GM23338 (cell line): ENCODE measurements around the gene CHST15. TPM values are rescaled to one million over a fixed set of nuclear protein-coding genes. Genes with fewer than 3 reads are reported as not detected.

Experiments
- ATAC-seq: fragments of 200-7000 bp; cut with Tn5 transposase; 3 replicates; pipeline ENCODE4 v1.9.1; 2020
- DNase-seq: peaks from one replicate; pipeline ENCODE4 v3.0.0-alpha.2; 2015; ENCODE audit warnings: low spot score
- H2AFZ ChIP-seq: fragments of 200-600 bp; sonication (generic); 2 replicates; pipeline ENCODE4 v1.8.0; 2016; ENCODE audit warnings: antibody characterized with exemption, mild to moderate bottlenecking, moderate library complexity
- H3F3A ChIP-seq: fragments of 200-600 bp; sonication (generic); replicated peaks from 2 replicates; pipeline ENCODE4 v1.8.0; 2017; ENCODE audit warnings: antibody characterized with exemption, mixed run types, low read depth
- H3K27ac ChIP-seq: fragments of 200-600 bp; sonication (generic); 2 replicates; pipeline ENCODE4 v1.6.1; 2016; ENCODE audit warnings: low read depth
- H3K27me3 ChIP-seq: fragments of 200-600 bp; sonication (generic); 2 replicates; pipeline ENCODE4 v1.8.0; 2016; ENCODE audit warnings: mild to moderate bottlenecking, mixed run types, moderate library complexity; ENCODE audit not compliant: insufficient read depth
- H3K36me3 ChIP-seq: fragments of 200-600 bp; sonication (generic); 2 replicates; pipeline ENCODE4 v1.8.0; 2016; ENCODE audit warnings: mild to moderate bottlenecking; ENCODE audit not compliant: insufficient read depth
- H3K4me1 ChIP-seq: fragments of 200-600 bp; sonication (generic); 2 replicates; pipeline ENCODE4 v1.8.0; 2016; ENCODE audit warnings: mild to moderate bottlenecking, moderate library complexity; ENCODE audit not compliant: insufficient read depth
- H3K4me2 ChIP-seq: fragments of 200-600 bp; sonication (generic); 2 replicates; pipeline ENCODE4 v1.7.1; 2017; ENCODE audit warnings: mixed run types
- H3K4me3 ChIP-seq: fragments of 200-600 bp; sonication (generic); 2 replicates; pipeline ENCODE4 v1.6.1; 2016; ENCODE audit warnings: mixed run types
- H3K79me2 ChIP-seq: fragments of 200-600 bp; sonication (generic); replicated peaks from 2 replicates; pipeline ENCODE4 v1.8.0; 2017; ENCODE audit warnings: mild to moderate bottlenecking; ENCODE audit not compliant: insufficient read depth
- H3K9me2 ChIP-seq: fragments of 200-600 bp; sonication (generic); 2 replicates; pipeline ENCODE4 v1.8.0; 2017; ENCODE audit not compliant: insufficient read depth
- H4K20me1 ChIP-seq: fragments of 200-600 bp; sonication (generic); replicated peaks from 2 replicates; pipeline ENCODE4 v1.8.0; 2017; ENCODE audit warnings: mild to moderate bottlenecking; ENCODE audit not compliant: insufficient read depth
- H3K27ac Mint-ChIP-seq: 2 replicates; pipeline ENCODE4 v1.8.0; 2020; ENCODE audit warnings: inconsistent platforms, mild to moderate bottlenecking, moderate library complexity, mixed read lengths
- H3K27me3 Mint-ChIP-seq: 3 replicates; pipeline ENCODE4 v1.8.0; 2022; ENCODE audit warnings: low read depth, mild to moderate bottlenecking, moderate library complexity, mixed read lengths, inconsistent platforms; ENCODE audit not compliant: insufficient read depth, poor library complexity
- H3K36me3 Mint-ChIP-seq: 3 replicates; pipeline ENCODE4 v1.8.0; 2021; ENCODE audit warnings: low read depth, mild to moderate bottlenecking, inconsistent platforms, moderate library complexity, mixed read lengths
- H3K4me1 Mint-ChIP-seq: 3 replicates; pipeline ENCODE4 v1.8.0; 2020; ENCODE audit warnings: mild to moderate bottlenecking, inconsistent platforms, mixed read lengths
- H3K4me3 Mint-ChIP-seq: 3 replicates; pipeline ENCODE4 v1.8.0; 2021; ENCODE audit warnings: moderate library complexity, mild to moderate bottlenecking, inconsistent platforms, mixed read lengths
- H3K9me3 Mint-ChIP-seq: 3 replicates; pipeline ENCODE4 v1.8.0; 2020; ENCODE audit warnings: moderate library complexity, mild to moderate bottlenecking, inconsistent platforms, mixed read lengths
- CREB1 ChIP-seq: fragments of 250-450 bp; sonication (Bioruptor Pico); IDR thresholded peaks from 2 replicates; pipeline ENCODE4 v1.5.0; 2020; ENCODE audit warnings: low read depth, mild to moderate bottlenecking, moderate library complexity
- CTCF ChIP-seq, 2 experiments: fragments of 200-600 bp in 1 of 2; sonication (generic) in 1 of 2; conservative IDR thresholded peaks; 2 replicates each; pipeline versions ENCODE4 v1.5.1 to v1.6.1; 2016 to 2017; ENCODE audit warnings: antibody characterized with exemption in 2 of 2, low read depth in 2 of 2, mild to moderate bottlenecking in 2 of 2, moderate library complexity in 1 of 2
- ETS1 ChIP-seq: IDR thresholded peaks from 2 replicates; pipeline ENCODE4 v1.6.1; 2016; ENCODE audit warnings: antibody characterized with exemption
- EZH2 ChIP-seq: fragments of 200-600 bp; sonication (generic); IDR thresholded peaks from one replicate; pipeline ENCODE4 v1.8.0; 2017; ENCODE audit warnings: antibody characterized with exemption, mild to moderate bottlenecking, low read depth; ENCODE audit not compliant: unreplicated experiment
- EZH2phosphoT487 ChIP-seq: fragments of 200-600 bp; sonication (generic); IDR thresholded peaks from one replicate; pipeline ENCODE4 v1.8.1; 2018; ENCODE audit warnings: antibody characterized with exemption; ENCODE audit not compliant: unreplicated experiment
- JUNB ChIP-seq: IDR thresholded peaks from one replicate; pipeline ENCODE4 v1.6.1; 2016; ENCODE audit warnings: antibody characterized with exemption; ENCODE audit not compliant: unreplicated experiment
- NANOG ChIP-seq: IDR thresholded peaks from 2 replicates; pipeline ENCODE4 v1.6.1; 2016; ENCODE audit warnings: antibody characterized with exemption, borderline replicate concordance
- POLR2AphosphoS5 ChIP-seq: IDR thresholded peaks from 2 replicates; pipeline ENCODE4 v1.6.1; 2016; ENCODE audit warnings: antibody characterized with exemption, low read depth
- STAT1 ChIP-seq: IDR thresholded peaks from one replicate; pipeline ENCODE4 v1.6.1; 2016; ENCODE audit warnings: antibody characterized with exemption; ENCODE audit not compliant: unreplicated experiment
- ZNF114 ChIP-seq: fragments of 250-450 bp; sonication (Bioruptor Pico); IDR thresholded peaks from 2 replicates; pipeline ENCODE4 v1.5.0; 2020; ENCODE audit warnings: mild to moderate bottlenecking, moderate library complexity
- ZNF331 ChIP-seq: fragments of 250-450 bp; sonication (Bioruptor Pico); IDR thresholded peaks from 2 replicates; pipeline ENCODE4 v1.5.0; 2020; ENCODE audit warnings: low read depth, mild to moderate bottlenecking, moderate library complexity
- polyA plus RNA-seq: library from polyadenylated mRNA; unstranded; fragments of >200 nt; fragmentation: Nextera tagmentation; extraction: Ambion mirVana; gene quantifications from 2 replicates; pipeline ENCODE4 v1.2.1, GENCODE V29; 2016
- total RNA-seq: library from RNA; depleted of rRNA; stranded (reverse); fragments of >200 nt; shearing (Covaris generic); gene quantifications from 2 replicates; pipeline ENCODE4 v1.2.3, GENCODE V29; 2014
- TF ChIP-seq, protein P1 (sequence below): IDR thresholded peaks from one replicate; pipeline ENCODE4 v1.6.1; 2018; ENCODE audit warnings: antibody characterized with exemption; ENCODE audit not compliant: unreplicated experiment
- TF ChIP-seq, protein P2 (sequence below): fragments of 250-450 bp; sonication (Bioruptor Pico); IDR thresholded peaks from 2 replicates; pipeline ENCODE4 v1.5.0; 2020; ENCODE audit warnings: mild to moderate bottlenecking, moderate library complexity

The CHST15 gene
- total and polyA plus RNA-seq, 2 experiments from 2014 or later, result 2.6 to 11.2 TPM

DNA sequence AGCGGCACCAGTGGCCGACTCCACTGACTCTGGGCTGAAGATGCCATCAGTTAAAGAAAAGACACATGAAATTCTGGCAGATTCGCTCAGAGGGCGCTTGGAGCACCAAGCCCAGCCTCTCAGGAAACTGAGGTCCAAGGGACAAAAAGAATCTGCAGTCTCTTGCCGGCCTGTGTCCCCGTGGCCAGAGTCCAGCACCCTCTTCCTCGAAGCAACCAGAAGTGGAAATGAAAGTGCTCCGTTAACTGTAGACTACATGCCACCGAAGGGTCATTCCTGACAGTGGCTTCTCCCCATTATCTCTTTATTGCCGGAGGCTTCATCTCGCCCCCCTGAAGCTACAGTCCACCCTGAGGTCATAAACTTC lies 1.0 kb upstream of the CHST15 start:
- Histone ChIP-seq H3K79me2 (peaks cover 15% of the 10 kb centered on the region), H3K4me2 (peak overlapping the region; percentile 98), H3F3A (peaks cover 10% of the 10 kb centered on the region; the same call in 1 of the 2 replicates), H3K27me3 (peaks cover 44% of the 10 kb centered on the region), H3K4me3 (peak overlapping the region; percentile 85), H3K4me1 (peaks cover 12% of the 10 kb centered on the region), H3K36me3 (no peaks in the 10 kb centered on the region), H3K9me2 (no peaks in the 10 kb centered on the region), H3K27ac (no peak overlapping the region), H2AFZ (peak overlapping the region; percentile 98), H4K20me1 (peaks cover 7% of the 10 kb centered on the region; the same call in 1 of the 2 replicates)
- TF ChIP-seq EZH2phosphoT487 (no peak), STAT1 (no peak), CREB1 (CRISPR knock-in tag) (no peak), POLR2AphosphoS5 (no peak), ZNF114 (CRISPR knock-in tag) (no peak), JUNB (no peak), CTCF (conservative IDR thresholded peaks at IDR 0.05; ENCODE audit: low read depth in 2 of 2) (no peak), EZH2 (no peak), ETS1 (no peak), ZNF331 (CRISPR knock-in tag) (no peak), NANOG (no peak)
- TF ChIP-seq, protein P1, sequence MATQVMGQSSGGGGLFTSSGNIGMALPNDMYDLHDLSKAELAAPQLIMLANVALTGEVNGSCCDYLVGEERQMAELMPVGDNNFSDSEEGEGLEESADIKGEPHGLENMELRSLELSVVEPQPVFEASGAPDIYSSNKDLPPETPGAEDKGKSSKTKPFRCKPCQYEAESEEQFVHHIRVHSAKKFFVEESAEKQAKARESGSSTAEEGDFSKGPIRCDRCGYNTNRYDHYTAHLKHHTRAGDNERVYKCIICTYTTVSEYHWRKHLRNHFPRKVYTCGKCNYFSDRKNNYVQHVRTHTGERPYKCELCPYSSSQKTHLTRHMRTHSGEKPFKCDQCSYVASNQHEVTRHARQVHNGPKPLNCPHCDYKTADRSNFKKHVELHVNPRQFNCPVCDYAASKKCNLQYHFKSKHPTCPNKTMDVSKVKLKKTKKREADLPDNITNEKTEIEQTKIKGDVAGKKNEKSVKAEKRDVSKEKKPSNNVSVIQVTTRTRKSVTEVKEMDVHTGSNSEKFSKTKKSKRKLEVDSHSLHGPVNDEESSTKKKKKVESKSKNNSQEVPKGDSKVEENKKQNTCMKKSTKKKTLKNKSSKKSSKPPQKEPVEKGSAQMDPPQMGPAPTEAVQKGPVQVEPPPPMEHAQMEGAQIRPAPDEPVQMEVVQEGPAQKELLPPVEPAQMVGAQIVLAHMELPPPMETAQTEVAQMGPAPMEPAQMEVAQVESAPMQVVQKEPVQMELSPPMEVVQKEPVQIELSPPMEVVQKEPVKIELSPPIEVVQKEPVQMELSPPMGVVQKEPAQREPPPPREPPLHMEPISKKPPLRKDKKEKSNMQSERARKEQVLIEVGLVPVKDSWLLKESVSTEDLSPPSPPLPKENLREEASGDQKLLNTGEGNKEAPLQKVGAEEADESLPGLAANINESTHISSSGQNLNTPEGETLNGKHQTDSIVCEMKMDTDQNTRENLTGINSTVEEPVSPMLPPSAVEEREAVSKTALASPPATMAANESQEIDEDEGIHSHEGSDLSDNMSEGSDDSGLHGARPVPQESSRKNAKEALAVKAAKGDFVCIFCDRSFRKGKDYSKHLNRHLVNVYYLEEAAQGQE, result no peak
- TF ChIP-seq, protein P2, sequence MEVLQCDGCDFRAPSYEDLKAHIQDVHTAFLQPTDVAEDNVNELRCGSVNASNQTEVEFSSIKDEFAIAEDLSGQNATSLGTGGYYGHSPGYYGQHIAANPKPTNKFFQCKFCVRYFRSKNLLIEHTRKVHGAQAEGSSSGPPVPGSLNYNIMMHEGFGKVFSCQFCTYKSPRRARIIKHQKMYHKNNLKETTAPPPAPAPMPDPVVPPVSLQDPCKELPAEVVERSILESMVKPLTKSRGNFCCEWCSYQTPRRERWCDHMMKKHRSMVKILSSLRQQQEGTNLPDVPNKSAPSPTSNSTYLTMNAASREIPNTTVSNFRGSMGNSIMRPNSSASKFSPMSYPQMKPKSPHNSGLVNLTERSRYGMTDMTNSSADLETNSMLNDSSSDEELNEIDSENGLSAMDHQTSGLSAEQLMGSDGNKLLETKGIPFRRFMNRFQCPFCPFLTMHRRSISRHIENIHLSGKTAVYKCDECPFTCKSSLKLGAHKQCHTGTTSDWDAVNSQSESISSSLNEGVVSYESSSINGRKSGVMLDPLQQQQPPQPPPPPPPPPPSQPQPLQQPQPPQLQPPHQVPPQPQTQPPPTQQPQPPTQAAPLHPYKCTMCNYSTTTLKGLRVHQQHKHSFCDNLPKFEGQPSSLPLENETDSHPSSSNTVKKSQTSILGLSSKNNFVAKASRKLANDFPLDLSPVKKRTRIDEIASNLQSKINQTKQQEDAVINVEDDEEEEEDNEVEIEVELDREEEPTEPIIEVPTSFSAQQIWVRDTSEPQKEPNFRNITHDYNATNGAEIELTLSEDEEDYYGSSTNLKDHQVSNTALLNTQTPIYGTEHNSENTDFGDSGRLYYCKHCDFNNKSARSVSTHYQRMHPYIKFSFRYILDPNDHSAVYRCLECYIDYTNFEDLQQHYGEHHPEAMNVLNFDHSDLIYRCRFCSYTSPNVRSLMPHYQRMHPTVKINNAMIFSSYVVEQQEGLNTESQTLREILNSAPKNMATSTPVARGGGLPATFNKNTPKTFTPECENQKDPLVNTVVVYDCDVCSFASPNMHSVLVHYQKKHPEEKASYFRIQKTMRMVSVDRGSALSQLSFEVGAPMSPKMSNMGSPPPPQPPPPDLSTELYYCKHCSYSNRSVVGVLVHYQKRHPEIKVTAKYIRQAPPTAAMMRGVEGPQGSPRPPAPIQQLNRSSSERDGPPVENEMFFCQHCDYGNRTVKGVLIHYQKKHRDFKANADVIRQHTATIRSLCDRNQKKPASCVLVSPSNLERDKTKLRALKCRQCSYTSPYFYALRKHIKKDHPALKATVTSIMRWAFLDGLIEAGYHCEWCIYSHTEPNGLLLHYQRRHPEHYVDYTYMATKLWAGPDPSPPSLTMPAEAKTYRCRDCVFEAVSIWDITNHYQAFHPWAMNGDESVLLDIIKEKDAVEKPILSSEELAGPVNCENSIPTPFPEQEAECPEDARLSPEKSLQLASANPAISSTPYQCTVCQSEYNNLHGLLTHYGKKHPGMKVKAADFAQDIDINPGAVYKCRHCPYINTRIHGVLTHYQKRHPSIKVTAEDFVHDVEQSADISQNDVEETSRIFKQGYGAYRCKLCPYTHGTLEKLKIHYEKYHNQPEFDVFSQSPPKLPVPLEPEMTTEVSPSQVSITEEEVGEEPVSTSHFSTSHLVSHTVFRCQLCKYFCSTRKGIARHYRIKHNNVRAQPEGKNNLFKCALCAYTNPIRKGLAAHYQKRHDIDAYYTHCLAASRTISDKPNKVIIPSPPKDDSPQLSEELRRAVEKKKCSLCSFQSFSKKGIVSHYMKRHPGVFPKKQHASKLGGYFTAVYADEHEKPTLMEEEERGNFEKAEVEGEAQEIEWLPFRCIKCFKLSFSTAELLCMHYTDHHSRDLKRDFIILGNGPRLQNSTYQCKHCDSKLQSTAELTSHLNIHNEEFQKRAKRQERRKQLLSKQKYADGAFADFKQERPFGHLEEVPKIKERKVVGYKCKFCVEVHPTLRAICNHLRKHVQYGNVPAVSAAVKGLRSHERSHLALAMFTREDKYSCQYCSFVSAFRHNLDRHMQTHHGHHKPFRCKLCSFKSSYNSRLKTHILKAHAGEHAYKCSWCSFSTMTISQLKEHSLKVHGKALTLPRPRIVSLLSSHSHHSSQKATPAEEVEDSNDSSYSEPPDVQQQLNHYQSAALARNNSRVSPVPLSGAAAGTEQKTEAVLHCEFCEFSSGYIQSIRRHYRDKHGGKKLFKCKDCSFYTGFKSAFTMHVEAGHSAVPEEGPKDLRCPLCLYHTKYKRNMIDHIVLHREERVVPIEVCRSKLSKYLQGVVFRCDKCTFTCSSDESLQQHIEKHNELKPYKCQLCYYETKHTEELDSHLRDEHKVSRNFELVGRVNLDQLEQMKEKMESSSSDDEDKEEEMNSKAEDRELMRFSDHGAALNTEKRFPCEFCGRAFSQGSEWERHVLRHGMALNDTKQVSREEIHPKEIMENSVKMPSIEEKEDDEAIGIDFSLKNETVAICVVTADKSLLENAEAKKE (CRISPR knock-in tag), result no peak
- Mint-ChIP-seq H3K36me3 (peaks cover 3% of the 10 kb centered on the region; the same call in 1 of the 3 replicates), H3K4me3 (peak overlapping the region; percentile 74), H3K27me3 (peaks cover 51% of the 10 kb centered on the region), H3K9me3 (peaks cover 7% of the 10 kb centered on the region; the same call in 1 of the 3 replicates), H3K4me1 (peaks cover 24% of the 10 kb centered on the region), H3K27ac (no peak overlapping the region)
- DNase-seq, result no peak
- no peak for ATAC-seq
